Choroid plexus epithelial cell (primary cell): ENCODE data around the gene FOXK2.

Experiments used
- DNase-seq: peaks from one replicate; pipeline ENCODE4 v3.0.0-alpha.2; 2010; ENCODE audit warnings: low read depth
- H3K4me3 ChIP-seq: 2 replicates; pipeline ENCODE4 v1.5.1; 2011; ENCODE audit warnings: low read depth, mild to moderate bottlenecking, control low read depth, low read length, moderate library complexity
- TF ChIP-seq, protein P1 (sequence below): conservative IDR thresholded peaks from 2 replicates; pipeline ENCODE4 v1.5.1; 2011; ENCODE audit warnings: low read depth, mild to moderate bottlenecking, control low read depth, inconsistent platforms, low read length, moderate library complexity

FOXK2 gene

DNA sequence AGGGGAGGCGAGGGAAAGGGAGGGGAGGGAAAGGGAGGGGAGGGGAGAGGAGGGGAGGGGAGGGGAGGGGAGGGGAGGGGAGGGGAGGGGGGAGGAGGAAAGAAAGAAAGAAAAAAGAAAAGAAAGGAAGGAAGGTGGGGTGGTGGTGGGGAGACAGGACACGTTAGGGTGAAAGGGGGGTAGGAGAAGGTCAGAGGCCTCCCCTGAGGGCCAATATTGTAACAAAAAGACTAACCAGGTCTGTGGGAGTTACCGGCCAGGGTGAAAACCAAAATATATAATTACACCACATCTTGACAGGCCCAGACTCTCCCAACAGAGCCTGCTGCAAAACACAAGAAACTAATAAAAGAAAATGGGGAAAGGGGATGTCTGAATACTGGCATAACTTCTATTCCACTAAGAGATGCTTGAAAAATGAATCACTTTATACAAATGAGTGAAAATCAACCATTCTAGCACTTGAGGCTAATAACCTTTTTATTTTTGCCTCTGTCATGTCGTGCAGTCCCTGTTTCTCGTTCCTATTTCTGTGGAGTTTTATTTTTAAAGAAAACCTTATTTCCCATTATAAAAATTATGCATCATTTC, 118.7 kb downstream of the FOXK2 start:
- no peak overlapping the region for H3K4me3 ChIP-seq
- DNase-seq = no peak
- TF ChIP-seq, protein P1, sequence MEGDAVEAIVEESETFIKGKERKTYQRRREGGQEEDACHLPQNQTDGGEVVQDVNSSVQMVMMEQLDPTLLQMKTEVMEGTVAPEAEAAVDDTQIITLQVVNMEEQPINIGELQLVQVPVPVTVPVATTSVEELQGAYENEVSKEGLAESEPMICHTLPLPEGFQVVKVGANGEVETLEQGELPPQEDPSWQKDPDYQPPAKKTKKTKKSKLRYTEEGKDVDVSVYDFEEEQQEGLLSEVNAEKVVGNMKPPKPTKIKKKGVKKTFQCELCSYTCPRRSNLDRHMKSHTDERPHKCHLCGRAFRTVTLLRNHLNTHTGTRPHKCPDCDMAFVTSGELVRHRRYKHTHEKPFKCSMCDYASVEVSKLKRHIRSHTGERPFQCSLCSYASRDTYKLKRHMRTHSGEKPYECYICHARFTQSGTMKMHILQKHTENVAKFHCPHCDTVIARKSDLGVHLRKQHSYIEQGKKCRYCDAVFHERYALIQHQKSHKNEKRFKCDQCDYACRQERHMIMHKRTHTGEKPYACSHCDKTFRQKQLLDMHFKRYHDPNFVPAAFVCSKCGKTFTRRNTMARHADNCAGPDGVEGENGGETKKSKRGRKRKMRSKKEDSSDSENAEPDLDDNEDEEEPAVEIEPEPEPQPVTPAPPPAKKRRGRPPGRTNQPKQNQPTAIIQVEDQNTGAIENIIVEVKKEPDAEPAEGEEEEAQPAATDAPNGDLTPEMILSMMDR = no peak

DNA sequence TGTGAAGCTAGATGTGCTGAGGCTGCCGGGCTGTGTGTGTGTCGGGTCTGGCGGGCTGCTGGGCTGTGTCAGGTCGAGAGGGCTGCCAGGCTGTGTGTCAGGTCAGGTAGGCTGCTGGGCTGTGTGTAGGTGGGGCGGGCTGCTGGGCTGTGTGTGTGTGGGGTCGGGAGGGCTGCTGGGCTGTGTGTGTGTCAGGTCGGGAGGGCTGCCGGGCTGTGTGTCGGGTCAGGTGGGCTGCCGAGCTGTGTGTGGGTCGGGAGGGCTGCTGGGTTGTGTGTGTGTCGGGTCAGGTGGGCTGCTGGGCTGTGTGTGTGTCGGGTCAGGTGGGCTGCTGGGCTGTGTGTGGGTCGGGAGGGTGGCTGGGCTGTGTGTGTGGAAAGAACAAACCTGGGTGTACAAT, 120.1 kb downstream of the FOXK2 start:
- no peak for DNase-seq
- TF ChIP-seq, protein P1 = no peak
- H3K4me3 ChIP-seq = no peak overlapping the region

DNA sequence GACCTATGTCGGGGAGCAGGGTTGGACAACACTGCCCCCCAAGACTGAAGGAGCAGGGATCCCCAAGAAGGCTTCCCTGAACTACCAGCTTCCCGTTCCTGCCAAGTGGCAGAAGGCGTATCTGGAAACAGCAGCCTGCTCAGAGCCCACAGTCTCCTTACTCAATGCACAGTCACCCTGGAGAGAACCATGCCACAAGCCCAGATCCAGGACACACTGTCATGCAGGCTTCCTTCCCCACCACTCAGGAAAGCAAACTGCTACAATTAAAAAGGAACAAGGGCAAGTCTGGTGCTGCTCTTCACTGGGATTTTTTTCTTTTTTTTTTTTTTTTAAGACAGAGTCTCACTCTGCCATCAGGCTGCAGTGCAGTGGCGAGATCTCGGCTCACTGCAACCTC, 120.5 kb downstream of the FOXK2 start:
- H3K4me3 ChIP-seq = no peak overlapping the region
- TF ChIP-seq, protein P1 = no peak
- no peak for DNase-seq

DNA sequence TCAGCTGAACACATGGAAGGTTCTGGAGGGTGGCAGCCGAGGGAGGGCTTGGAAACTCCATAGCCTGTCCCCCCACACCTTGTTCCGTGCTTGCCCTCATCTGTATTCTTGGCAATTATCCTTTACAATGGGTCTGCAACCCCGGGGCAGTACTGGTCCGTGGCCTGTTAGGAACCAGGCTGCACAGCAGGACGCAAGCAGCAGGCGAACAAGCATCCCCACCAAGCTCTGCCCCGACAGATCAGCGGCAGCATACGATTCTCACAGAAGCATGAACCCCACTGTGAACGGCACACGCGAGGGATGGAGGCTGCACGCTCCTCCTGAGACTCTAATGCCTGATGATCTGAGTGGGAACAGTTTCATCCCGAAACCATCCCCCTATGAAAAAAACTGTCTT, 122.5 kb downstream of the FOXK2 start:
- no peak overlapping the region for H3K4me3 ChIP-seq
- no peak for DNase-seq
- TF ChIP-seq, protein P1 = no peak

DNA sequence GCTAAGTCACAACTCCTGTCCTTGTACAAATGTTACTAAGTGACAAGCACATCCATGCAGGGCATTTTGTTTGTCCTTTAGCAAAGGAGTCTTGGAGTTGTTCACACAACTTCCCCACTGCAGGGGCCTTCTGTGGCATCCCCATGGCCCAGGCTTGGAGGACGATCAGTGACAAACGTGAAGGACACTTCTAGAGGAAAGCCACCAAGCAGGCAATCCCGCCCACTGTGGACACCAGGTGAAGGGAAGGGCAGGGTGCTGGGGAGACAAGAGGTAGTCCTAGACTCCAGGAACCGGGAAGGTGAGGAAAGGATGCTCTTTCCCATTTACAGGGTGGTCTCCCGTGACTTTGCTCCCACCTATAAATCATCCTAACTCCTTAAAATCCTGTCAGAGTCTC, 124.6 kb downstream of the FOXK2 start:
- H3K4me3 ChIP-seq = no peak overlapping the region
- TF ChIP-seq, protein P1 = no peak
- DNase-seq = no peak

DNA sequence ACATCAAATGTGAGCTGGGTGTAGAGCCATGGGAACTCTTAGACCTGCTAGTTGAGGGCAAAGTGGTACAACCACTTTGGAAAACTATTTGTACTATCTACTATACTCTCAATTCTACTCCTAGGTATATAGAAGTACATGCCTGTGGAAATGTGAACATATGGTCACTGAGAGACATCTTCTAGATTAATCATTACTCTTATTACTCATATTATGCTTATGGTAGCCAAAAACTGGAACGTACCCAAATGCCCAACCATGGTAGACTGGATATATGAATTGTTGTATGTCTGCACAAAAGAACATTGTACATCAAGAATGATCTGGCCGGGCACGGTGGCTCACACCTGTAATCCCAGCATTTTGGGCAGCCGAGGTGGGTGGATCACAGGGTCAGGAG, 126.0 kb downstream of the FOXK2 start:
- TF ChIP-seq, protein P1 = no peak

DNA sequence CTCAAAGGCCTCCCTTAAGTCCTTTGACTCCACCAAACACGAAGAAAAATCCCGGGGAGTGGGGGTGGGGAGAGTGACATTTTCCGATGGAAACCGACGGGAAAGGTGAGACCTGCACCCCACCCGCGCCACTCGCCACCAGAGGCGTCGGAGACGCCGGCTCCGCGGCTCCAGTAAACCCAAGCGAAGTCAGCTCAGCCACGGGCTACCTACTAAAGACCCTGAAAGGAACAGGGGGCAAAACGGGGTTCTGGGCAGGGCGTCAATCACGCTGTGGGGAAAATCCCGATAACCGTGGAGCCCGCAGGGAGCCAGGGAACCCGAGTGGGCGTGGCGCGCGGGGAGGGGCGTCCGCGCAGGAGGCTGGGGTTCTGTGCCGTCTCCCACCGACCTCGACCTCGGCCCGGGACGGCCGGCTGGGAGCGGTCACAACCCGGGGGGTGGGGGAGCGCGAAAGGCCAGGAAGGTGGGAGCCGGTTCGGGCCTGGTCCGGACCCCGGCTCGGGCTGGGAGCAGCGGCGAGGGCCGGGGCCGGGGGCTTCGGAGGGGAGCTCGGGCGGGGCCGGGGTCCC, 128.1 kb downstream of the FOXK2 start:
- DNase-seq = no peak

More for the DNA sequence above, 126.0 kb downstream of the FOXK2 start:
- H3K4me3 ChIP-seq = no peak overlapping the region
- DNase-seq = no peak

More for the DNA sequence above, 128.1 kb downstream of the FOXK2 start:
- TF ChIP-seq, protein P1 = peak; percentile 22
- peak overlapping the region; percentile 97 for H3K4me3 ChIP-seq
